Anterior cingulate cortex (tissue), 58 donors: ENCODE data around the gene FBN2.
"Not testable (repeated sequence)": the region's sequence is repeated elsewhere in the genome, so short reads cannot be mapped to it uniquely, and the experiment has no call there.

Source experiments
- DNase-seq, 58 donors: peaks; one replicate each; lab custom pipeline; 2025; lab: John Stamatoyannopoulos, UW

Gene FBN2

DNA sequence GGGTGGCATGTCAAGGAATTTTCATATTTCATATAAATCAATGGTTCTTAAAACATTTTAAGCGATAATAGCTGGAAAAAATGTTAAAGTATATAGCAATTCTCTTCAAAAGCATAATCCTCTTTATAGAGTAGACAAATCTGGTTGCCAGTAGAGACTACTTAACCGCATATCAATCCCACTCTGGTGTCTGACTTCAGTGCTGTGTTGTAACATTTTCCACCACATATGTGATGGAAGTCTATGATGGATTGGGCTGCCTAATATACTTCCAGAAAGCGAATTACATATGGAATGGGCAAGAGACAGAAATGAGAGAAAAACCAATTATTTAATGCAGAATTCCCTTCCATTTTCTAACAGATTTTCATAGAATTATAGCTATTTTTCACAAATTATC lies 54.3 kb downstream of the FBN2 start:
- DNase-seq = no peak

DNA sequence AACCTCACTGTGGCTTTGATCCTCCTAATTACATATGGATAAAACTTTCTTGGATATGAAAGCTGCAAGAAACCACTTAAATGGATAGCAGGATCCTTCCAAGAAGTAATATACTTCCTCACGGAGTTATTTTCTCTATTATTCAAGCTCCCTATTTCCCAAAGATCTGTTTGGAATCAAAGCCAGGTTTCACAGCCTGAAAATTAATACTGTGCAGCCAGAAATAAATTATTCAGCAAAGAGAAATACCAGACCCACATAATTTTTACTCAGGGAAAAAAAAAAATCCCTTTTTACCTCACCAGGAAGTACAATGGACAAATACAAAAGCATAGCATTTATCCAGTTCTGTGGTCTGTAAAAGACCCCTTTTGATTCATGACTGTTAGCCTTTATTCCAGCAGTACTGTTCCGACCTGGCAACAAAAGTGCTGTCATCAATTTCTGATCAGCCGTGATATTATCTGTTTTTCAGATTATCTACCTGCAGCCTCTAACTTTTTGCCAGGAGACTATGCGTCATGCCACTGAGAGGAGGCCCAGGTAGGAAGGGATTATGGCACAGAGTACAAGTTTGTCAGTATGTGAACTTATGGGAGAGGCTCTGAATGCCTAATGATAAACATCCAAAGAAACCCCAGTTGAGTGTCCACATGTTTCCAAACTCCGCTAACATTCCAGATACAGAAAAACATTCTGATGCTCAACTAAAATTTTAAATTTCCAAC lies 57.0 kb downstream of the FBN2 start:
- no peak for DNase-seq

DNA sequence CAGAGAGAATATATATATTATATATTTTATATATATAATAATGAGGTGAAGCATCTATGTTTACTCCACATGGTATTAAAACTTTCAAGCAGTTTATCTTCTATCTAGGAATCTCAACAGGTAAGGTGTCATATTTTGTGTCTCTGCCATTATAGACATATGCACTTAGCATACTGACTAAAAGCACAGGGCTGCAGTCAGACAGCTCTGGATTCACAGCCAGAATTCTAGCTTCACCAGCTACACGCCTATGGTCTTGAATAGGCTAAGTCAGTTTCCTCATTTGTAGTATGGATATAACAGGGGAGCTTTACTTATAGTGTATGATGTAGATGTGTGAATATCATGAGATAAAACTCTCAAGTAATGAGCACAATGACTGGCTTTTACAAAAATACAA lies 57.9 kb downstream of the FBN2 start:
- no peak for DNase-seq

DNA sequence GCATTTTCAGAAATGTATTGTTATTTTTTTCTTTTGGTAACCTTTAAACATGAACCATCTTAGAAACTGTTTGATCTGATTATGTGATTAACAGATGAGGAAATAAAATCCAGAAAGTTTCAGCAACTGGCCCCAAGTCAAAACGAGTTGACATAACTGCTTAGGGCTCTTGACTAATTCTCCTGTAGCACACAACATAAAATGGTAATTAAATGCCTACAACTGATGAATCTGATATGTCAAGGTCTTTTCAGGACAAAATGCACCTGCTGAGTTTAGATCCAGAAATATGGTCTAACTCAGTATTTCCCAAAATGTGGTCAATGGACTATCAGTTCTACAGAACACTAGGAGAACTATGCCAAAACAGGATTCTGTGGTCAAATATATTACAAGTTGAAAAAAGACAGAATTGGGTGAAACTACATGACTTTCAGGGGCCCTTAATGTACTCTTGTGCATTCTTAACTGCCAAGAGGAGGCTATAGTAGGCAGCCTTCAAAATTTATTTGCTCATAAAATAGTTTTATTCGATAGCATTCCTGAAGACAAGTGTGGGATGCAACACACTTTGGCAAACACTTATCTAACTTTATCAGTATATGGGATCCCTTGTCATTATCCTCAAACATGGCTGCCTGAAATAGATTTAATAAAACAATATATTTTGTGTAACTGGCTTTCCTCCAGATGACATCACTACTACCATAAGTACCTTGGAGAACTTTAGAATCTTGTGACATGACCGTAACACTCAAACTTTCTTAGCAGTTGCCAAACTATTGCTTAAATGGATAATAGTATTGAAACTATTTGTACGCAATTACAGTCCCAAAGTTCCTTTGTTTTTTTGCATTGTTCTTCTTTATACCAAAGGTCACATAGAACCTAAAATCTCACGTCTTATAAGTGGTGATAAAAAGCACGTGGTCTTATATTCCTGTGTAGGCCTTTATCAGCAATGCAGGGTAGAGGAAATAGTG lies 59.4 kb downstream of the FBN2 start:
- no peak for DNase-seq

DNA sequence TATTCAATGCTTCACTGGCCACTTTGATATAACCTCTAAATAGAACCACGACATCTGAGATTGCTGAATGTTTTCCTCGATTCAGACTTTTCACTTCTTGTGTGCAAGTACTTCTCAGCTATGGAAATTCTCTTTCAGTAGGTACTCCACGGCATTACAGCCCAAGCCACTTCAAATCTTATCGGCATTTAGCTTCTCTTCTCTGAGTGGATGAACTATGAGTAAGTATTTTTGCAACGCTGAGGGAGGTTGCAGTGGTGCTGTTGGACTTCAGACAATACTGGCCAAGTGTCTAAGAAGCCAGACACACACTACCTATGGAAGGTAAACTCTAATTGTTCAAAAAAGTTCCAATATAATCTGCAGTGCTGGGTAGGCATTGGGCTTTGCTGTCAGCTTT lies 60.1 kb downstream of the FBN2 start:
- no peak for DNase-seq

DNA sequence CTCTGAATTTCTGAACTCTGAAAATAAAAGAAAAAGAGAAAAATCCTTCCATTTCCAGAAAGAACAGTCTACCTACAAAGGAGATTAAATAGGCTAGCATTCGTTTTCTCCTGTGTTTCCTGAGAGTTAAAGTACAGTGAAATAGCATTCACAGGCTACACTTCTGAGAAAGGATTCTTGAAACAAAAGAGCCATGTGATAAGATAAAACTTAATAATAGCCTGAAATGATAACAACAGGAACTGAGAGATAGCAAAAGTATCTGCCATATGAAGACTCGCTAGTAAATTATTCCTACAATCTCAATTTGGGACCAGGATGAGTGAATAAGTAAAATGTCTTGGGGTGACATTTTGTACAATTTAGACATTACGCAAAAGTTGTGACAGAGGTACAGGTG lies 62.4 kb downstream of the FBN2 start:
- no peak for DNase-seq

DNA sequence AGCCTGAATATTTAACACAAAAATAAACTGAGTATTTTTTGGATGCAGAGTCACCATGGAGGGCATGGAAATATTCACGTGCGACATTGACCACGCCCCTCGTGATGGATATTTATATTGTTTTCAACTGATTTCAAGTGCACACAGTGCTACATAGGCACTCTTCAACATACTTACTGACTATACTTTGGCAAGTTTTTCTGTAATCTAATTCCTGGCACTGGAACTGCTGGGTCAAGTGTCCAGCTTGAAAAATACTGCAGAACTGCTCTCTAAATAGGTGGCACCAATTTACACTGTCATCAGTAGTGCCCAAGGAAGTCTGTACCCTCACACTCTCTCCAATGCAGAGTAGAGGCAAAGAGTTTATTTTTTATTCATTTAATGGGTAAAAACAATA lies 65.1 kb downstream of the FBN2 start:
- DNase-seq = no peak

DNA sequence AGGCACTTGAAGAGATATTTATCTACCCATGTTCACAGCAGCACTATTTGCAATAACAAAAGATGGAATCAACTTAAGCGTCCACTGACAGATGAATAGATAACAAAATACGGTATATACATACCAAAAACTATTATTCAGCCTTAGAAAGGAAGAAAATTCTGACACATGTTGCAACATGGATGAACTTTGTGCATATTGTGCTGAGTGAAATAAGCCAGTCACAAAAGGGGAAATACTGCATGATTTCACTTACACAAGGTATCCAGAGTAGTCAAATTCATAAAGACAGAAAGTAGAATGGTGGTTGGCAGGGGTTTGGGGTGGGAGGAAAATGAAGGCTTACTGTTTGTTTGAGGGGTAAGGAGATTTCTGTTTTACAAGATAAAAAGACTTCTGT lies 66.0 kb downstream of the FBN2 start:
- DNase-seq = no peak

DNA sequence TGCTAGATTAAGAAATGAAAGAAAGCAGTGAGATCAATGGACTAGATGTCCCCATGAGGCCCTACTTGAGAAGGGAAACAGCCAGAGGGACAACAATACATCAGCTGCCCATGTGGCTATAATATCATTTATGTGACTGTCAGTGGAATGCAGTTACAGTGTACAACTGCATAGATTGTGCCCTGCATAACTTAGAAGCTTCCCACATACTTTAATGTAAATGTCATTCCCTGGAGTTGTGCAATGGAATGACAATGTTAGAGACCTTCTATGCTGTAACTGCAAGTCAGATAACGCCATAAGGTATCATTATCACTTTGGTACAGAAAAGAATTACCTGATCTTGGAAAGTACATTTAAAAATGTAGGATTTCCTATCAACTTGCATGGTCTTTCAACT lies 67.4 kb downstream of the FBN2 start:
- DNase-seq = no peak

DNA sequence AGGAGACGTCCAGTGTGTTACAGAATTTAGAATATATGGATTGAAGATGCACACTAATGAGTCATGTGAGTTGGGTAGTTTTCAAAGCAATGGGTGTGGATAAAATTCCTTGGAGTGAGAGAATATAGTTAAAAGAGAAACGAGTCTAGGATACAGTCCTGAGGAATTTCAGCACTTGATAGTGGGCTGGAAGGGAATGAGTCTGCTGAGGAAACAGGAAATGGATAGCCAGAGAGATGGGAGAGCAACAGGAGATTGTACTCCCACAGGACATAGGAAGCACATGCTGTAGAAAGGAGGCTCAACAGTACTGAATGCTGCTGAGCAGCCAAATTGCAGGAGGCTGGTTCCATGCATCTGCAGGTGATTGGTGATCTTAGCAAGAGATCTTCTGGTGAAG lies 68.1 kb downstream of the FBN2 start:
- DNase-seq = no peak

DNA sequence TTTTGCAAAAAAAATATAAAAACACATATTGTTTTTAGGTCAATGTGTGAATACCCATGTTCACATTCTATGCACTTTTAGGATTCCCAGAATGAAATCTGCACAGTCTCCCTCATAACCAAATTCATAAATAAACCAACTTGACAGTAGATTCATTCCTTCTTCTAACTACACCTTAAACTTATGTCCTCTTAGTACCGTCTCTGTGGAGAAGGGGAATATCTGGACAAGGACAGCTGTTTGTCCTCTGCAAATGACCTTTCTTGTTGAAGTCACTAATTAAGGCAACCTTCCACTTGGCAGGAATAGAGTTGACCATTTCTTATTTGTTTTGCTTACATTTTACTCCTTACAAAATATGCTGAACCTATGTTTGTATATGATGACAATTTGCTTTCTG lies 71.1 kb downstream of the FBN2 start:
- no peak for DNase-seq

DNA sequence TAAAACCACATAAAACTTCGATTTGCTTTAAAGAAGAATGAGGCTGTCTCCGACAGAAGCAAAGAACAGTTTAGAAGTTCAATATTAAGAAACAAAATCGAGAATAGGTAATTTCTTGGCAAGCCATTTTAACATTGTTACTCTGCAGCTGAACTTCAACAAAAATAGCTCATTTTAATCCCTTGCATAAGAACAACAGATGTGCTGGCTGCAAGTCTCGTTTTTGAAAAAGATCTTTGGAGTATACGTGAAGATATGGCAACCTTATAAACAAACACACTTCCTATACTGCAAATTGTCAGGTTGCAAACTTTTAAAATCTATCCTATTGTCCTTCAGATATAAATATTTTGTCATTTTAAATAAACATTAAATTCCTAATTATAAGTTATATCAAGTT lies 71.5 kb downstream of the FBN2 start:
- no peak for DNase-seq

DNA sequence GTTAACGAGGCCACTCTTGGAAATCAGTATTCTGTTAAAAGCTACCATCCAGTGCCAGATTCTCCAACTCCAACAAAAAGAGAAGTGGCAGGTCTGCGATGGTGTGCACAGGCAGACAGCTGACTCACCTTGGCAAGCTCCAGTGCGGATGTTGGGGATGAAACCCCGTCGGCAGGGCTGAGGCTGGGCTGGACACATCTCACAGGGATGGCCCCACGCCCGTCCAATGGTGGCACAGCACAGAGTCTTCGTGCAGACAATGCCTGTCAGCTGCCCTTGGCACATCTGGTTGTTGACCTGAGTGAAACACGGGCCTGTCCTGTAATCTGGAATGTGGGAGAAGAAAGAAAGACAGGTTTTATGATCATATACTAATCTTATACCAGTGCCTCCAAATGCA lies 73.4 kb downstream of the FBN2 start:
- no peak for DNase-seq

DNA sequence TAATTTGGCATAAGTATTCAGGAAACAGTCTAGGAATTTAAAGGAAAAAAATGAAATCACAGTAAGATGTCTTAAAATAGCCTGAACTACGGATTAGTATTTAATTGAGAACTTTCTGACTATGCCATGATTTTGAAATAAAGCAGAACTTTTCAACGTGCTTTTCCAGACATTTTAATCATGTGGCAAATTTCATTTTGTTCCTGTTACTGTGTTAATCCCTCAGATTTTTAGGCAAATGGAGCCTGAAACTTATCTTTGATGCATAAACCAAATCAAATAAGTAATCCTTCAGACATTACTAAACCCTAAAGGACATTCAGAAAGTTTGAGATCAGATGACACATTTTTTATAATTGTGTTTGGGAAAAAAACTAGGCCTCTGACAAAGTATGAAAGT lies 75.7 kb downstream of the FBN2 start:
- DNase-seq = no peak

DNA sequence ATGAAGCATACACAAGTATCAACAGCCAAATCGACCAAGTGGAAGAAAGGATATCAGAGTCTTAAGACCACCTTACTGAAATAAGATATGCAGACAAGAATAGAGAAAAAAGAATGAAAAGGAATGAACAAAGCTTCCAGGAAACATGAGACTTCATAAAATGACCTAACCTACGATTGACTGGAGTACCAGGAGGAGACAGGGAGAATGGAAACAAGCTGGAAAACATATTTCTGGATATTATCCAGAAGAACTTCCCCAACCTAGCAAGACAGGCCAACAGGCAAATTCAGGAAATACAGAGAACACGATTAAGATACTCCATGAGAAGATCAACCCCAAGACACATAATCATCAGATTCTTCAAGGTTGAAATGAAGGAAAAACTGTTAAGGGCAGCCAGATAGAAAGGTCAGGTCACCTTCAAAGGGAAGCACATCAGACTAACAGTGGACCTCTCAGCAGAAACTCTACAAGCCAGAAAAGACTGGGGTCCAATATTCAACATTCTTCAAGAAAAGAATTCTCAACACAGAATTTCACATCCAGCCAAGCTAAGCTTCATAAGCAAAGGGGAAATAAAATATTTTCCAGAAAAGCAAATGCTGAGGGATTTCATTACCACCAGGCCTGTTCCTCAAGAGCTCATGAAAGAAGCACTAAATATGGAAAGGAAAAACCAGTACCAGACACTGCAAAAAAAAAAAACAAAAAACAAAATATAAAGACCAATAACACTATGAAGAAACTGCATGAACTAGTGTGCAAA lies 80.7 kb downstream of the FBN2 start:
- DNase-seq = not testable (repeated sequence)

DNA sequence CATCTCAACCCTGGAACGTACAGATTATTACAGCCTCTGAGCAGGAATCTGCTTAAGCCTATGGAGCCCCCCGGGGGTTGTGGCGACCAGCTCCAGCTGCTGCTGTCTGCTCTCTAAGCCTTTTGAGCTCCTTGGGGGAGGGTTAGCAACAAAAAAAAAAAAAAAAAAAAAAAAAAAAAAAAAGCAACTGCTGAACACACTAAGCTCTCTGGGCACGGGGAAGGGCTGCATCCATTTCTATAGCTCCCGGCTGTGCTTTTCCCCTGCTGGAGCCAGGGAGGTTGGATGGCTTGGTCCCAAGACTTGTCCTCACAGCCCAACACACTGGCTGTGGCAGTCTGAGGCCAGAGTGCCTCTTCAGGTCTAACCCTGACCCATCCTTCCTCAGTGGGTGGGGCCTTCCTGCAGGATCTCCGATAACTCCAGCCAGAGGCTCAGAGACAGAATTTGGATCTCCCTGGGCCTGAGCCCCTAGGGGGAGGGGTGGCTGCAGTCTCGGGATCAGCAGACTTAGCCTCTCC lies 82.1 kb downstream of the FBN2 start:
- DNase-seq = no peak

DNA sequence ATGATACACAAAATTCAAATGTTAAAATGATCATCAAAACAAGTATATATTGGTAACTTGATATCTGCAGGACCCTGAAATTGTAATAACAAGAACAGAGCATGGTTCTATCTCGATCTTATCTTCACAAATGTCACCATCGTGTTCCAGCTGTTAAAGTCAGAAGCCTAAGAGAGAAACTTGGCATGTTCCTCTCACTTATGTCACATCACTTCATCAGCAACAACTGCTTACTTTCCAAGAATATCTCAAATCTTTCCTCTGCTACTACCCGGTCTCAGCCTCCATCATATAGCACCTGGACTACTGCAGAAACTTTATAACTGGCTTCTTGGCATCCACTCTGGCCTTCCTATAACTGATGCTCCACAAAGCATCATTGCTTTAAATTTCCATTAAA lies 84.9 kb downstream of the FBN2 start:
- DNase-seq = no peak

DNA sequence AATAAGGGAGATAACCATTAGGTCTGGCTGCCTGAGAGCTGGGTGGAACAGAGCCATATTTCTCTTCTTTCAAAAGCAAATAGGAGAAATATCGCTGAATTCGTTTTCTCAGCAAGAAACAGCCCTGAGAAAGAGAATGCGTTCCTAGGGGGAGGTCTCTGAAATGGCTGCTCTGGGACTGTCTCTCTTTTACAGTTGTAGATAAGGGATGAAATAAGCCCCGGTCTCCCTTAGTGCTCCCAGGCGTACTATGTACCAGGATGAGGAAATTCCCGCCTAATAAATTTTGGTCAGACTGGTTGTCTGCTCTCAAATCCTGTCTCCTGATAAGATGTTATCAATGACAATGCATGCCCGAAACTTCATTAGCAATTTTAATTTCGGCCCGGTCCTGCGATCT lies 90.8 kb downstream of the FBN2 start:
- DNase-seq = not testable (repeated sequence)

DNA sequence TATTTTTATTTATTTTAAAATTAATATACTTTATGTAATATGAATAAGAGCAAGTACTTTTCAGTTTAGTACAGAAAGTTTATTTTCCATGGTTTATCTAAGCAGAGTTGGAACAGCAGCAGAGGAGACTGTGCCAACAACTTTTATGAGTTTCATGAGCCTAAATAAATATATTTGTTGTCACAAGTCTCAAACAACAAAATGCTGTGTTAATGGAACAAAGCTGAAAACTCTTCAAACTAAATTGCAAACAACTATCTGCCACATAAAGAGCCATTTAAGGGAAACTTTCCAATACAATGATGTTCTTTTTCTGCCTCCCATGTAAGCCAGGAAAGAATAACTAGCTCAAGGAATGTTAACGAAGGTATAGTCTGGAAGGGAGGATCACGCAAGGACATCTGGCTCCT lies 96.1 kb downstream of the FBN2 start:
- no peak for DNase-seq

DNA sequence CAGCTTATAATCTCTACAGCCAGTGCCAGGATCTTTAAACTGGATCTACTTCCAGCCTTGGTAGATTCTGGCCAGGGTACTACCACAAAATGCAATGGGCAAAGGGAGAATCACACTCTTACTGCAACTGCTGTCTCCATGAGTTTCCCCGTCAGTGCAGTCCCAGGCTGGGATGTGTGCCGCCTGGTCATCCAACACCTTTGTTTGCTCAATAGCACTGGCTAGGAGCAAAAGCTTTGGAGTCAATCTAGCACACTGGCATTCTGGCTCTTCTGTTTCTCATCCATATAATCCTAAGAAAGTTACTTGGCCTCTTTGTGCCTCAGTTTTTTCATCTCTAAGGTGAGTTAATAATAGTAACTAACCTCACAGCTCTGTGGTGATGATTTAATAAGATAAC lies 96.9 kb downstream of the FBN2 start:
- DNase-seq = no peak

DNA sequence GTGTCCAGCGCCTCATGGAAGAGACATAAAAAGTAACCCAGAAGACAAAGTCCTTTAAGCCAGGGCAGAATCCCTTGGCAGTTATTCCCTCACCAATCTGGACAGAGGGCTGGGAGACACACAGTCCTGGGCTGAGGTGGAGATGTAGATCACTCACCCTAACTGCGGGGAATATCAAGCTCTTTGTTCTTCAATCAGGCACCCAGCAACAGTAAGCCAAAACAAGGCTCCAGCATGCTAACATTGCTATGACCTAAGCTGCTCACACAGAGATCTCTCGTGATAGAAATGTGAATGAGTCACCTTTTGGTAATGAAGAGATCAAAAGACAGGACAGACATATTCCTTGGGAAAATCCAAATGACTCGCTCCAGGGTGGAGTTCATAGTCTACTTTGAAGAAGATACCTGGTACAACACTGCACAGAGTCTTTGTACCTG lies 101.3 kb downstream of the FBN2 start:
- no peak for DNase-seq
